Measurements from ENCODE around the gene DDX23. TPM values are rescaled to one million over a fixed set of nuclear protein-coding genes. Genes with fewer than 3 reads are reported as not detected.

The DDX23 gene
- total RNA-seq, 1 donor from 2014 or later, result 124 TPM

DNA sequence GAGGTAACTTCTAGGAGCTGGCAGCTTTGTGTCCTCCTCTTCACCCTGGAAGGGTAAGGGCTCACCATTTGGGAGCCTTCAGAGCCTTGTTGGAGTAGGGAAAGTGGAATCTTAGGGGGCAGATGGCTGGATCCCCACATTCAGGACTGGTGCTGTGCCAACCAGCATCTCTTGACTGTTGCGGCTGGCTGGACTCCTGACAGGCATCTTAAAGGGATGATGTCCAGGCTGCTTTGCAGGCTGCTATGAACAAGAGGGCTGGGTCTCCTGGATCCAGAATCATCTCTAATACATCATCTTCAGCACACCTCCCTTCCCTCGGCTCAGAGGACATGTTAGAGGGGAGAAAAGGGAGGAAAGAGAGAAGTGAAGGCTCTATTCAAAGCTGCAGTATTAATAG lies 29.3 kb downstream of the DDX23 start:
- Mint-ChIP-seq H3K36me3 (ENCODE audit: low read depth) (peaks cover 7% of the 10 kb centered on the region), H3K4me3 (peak overlapping the region; percentile 77), H3K4me1 (peaks cover 13% of the 10 kb centered on the region), H3K9me3 (no peaks in the 10 kb centered on the region), H3K27ac (ENCODE audit: unreplicated experiment) (no peak overlapping the region), H3K27me3 (ENCODE audit: low read depth) (no peaks in the 10 kb centered on the region)
- DNase-seq (ENCODE audit: low read depth, low spot score), result no peak
- TF ChIP-seq, protein P1, sequence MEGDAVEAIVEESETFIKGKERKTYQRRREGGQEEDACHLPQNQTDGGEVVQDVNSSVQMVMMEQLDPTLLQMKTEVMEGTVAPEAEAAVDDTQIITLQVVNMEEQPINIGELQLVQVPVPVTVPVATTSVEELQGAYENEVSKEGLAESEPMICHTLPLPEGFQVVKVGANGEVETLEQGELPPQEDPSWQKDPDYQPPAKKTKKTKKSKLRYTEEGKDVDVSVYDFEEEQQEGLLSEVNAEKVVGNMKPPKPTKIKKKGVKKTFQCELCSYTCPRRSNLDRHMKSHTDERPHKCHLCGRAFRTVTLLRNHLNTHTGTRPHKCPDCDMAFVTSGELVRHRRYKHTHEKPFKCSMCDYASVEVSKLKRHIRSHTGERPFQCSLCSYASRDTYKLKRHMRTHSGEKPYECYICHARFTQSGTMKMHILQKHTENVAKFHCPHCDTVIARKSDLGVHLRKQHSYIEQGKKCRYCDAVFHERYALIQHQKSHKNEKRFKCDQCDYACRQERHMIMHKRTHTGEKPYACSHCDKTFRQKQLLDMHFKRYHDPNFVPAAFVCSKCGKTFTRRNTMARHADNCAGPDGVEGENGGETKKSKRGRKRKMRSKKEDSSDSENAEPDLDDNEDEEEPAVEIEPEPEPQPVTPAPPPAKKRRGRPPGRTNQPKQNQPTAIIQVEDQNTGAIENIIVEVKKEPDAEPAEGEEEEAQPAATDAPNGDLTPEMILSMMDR (conservative IDR thresholded peaks at IDR 0.05), result no peak

DNA sequence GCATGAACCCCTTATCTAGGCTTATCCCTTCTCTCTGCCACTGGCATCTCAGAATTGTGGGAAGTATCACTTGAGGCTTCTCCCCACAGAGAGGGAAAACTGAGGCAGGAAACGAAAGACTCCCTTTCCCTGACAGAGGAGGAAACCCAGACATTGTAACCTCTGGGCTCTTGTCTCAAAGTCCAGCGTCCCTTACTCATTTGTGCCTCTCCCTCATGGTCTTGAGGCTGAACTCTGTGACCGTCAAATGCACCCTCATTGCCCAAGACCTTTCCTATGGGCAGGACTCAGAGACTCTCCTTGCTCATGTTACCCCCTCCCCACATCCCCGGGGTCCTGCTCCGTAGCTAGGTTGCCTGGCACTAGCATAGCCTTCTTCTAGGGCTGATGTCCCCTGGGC lies 29.8 kb downstream of the DDX23 start:
- H3K36me3 Mint-ChIP-seq (ENCODE audit: low read depth), result peaks cover 7% of the 10 kb centered on the region
- no peak for DNase-seq (ENCODE audit: low read depth, low spot score)
- TF ChIP-seq, protein P1 (conservative IDR thresholded peaks at IDR 0.05), result no peak
- H3K4me3 Mint-ChIP-seq, result peak overlapping the region; percentile 77
- peak overlapping the region; percentile 3 for H3K27ac Mint-ChIP-seq (ENCODE audit: unreplicated experiment)
- H3K27me3 Mint-ChIP-seq (ENCODE audit: low read depth), result peaks cover 3% of the 10 kb centered on the region
- H3K4me1 Mint-ChIP-seq, result peaks cover 19% of the 10 kb centered on the region
- no peaks in the 10 kb centered on the region for H3K9me3 Mint-ChIP-seq

DNA sequence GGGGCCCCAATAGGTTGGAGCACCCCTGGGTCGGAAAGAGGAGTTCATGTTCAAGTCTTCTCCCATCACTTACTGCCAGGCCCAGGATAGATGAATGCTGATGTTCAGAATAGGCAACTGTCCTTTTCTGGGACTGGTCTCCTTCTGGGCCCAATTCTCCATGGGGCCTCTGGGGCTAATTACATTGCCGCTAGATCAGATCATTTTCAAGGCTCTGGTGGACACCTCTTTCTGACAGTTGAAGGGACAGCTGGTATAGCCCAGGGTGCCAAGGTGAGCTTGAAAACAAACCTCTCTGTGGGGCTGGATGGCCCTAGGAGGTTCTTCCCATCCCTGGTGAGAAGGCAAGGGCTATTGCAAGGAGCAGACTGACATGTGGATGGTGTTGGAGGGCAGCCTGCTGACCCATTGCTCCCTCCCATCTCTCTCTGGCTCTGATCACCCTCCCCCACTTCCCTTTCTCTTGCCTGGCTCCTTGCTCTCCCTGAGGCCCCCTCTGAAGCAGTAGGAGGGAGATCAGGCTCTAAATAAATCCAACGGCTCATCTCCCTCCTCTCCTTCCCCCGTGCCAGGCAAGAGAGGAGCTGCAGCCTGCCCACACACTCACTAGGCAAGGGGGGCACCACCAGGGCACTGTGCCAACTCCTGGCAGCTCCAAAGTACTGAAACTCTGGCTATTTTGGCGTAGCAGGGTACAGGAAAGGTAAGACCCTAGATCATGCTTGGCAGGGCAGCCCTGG lies 31.8 kb downstream of the DDX23 start:
- H3K27ac Mint-ChIP-seq (ENCODE audit: unreplicated experiment), result no peak overlapping the region
- H3K27me3 Mint-ChIP-seq (ENCODE audit: low read depth), result peaks cover 5% of the 10 kb centered on the region
- H3K4me1 Mint-ChIP-seq, result peaks cover 32% of the 10 kb centered on the region
- no peaks in the 10 kb centered on the region for H3K9me3 Mint-ChIP-seq
- no peak for DNase-seq (ENCODE audit: low read depth, low spot score)
- H3K4me3 Mint-ChIP-seq, result peak overlapping the region; percentile 89
- TF ChIP-seq, protein P1 (conservative IDR thresholded peaks at IDR 0.05), result no peak
- H3K36me3 Mint-ChIP-seq (ENCODE audit: low read depth), result no peaks in the 10 kb centered on the region

DNA sequence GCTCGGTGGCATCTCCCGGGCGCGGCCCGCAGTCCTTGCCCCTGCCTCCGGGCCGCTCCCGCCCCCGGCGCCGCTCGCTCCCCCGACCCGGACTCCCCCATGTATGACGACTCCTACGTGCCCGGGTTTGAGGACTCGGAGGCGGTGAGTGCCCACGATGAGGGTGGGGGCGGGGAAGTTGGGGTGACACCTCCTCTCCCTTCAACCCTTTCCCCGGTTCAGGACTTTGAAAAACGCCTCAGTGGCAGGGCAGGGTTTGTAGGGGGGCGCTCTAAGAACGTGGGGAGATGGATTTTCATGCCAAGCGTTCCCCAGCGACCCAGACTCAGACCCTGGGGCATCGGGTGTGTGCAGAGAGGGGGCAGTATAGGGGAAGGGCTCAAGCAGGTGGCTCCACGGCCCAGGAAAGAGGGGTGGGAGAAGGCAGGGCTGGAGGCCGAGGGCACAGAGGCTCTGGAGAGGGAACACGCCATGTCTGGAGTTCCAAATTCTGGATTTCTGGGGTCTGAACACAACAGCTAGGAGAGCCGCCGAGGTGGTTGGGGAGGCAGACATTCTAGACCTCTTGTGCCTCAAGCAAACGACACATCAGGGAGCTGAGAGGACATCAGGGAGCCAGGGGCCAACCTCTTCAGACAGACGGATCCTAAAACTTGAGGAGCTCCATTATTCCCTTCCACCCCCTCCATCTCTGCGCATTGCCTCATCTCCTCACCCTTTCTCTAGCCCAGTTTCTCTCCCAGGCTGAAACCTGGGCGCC lies 33.0 kb downstream of the DDX23 start:
- DNase-seq (ENCODE audit: low read depth, low spot score), result no peak
- H3K27me3 Mint-ChIP-seq (ENCODE audit: low read depth), result peaks cover 6% of the 10 kb centered on the region
- no peaks in the 10 kb centered on the region for H3K9me3 Mint-ChIP-seq
- H3K4me3 Mint-ChIP-seq, result peak overlapping the region; percentile 89
- H3K27ac Mint-ChIP-seq (ENCODE audit: unreplicated experiment), result no peak overlapping the region
- no peaks in the 10 kb centered on the region for H3K36me3 Mint-ChIP-seq (ENCODE audit: low read depth)
- peaks cover 32% of the 10 kb centered on the region for H3K4me1 Mint-ChIP-seq
- TF ChIP-seq, protein P1 (conservative IDR thresholded peaks at IDR 0.05), result no peak

DNA sequence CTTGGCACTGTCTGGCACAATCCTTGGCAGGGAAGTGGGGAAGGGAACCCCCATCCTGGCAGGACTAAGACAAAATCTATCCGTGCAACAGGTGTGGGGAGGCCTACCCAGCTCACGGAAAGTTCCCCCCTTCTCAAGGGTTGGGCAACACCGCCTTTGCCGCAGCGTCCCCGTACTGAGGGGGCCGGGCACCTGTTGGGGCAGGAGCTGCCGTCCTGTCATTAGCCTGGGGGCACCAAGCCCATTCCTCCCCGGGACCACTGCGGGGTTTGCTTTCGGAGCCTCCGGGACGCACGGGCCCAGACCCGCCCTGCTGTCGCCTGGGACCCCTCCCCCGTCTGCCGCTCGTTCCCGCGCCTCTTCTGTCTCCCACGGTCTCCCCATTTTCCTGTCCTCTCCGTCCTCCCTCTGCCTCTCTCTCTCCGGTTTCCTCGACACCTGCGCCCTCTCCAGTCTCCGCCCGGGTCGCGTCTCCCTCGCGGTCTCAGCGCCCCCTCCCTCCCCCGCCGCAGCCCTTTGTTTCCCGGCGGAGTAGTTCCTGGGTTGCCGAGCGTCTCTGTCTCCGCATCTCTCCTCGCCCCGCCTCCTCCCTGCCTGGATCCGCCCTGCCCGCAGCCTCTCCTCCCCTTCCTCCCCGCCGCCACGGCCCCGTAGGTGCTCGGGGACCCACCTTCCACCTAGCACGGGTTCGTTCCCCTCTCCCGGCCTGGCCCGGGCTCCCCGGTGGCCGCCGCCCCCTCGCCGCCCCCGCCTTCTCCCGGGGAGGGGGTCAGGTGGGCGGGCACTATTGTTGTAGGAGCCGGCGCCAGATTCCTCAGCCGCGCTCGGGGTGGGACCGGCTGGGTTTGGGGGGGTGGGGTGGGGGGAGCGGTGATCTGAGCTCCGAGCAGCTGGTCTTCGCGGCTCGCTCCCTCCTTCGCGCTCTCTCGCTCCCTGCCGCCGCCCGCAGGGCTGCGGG lies 33.8 kb downstream of the DDX23 start, which contains the start of gene CACNB3:
CACNB3 (plus strand) TSS at position 624 of the 958 bp plus-strand sequence. CDS start 434 bp downstream, outside the sequence.
- Mint-ChIP-seq H3K4me1 (peaks cover 38% of the 10 kb centered on the region), H3K27ac (ENCODE audit: unreplicated experiment) (peak within 1 kb of the TSS; percentile 90)

More for the DNA sequence above, 33.8 kb downstream of the DDX23 start, which contains the start of gene CACNB3:
- Mint-ChIP-seq H3K27me3 (ENCODE audit: low read depth) (peaks cover 10% of the 10 kb centered on the region), H3K9me3 (no peaks in the 10 kb centered on the region), H3K36me3 (ENCODE audit: low read depth) (no peaks in the 10 kb centered on the region), H3K4me3 (peak within 1 kb of the TSS; percentile 97)
- TF ChIP-seq, protein P1 (conservative IDR thresholded peaks at IDR 0.05), result no peak
- peak; percentile 68 for DNase-seq (ENCODE audit: low read depth, low spot score)
